Tibial nerve (tissue), 4 donors: Measurements from ENCODE around the gene HNRNPUL2. TPM values are rescaled to one million over a fixed set of nuclear protein-coding genes. Genes with fewer than 3 reads are reported as not detected.
A peak's percentile ranks its signal among the peaks of the same experiment; 100 is the strongest.

ENCODE experiments used
- DNase-seq, 2 donors: peaks; one replicate each; pipeline ENCODE4 v3.0.0-alpha.2; 2019; ENCODE audit warnings: low spot score in 2 of 2
- H3K27ac ChIP-seq, 4 donors: fragments of 200-600 bp; sonication (generic) in 3 of 4; one replicate each; pipeline ENCODE4 v1.5.1; 2017 to 2019; ENCODE audit warnings: mild to moderate bottlenecking in 1 of 4
- H3K27me3 ChIP-seq, 2 donors: fragments of 200-600 bp; sonication (generic) in 1 of 2; one replicate each; pipeline versions ENCODE4 v1.5.1 to v1.6.0; 2017 to 2019
- H3K36me3 ChIP-seq, 3 donors: fragments of 200-600 bp; sonication (generic); one replicate each; pipeline ENCODE4 v1.5.1; 2018 to 2019
- H3K4me1 ChIP-seq, 4 donors: fragments of 200-600 bp; sonication (generic) in 3 of 4; one replicate each; pipeline ENCODE4 v1.5.1; 2017 to 2019
- H3K4me3 ChIP-seq, 4 donors: fragments of 200-600 bp; sonication (generic) in 3 of 4; one replicate each; pipeline ENCODE4 v1.5.1; 2017 to 2019; ENCODE audit warnings: mild to moderate bottlenecking in 1 of 4, moderate library complexity in 1 of 4
- H3K9me3 ChIP-seq, 4 donors: fragments of 200-600 bp; sonication (generic) in 3 of 4; one replicate each; pipeline ENCODE4 v1.5.1; 2017 to 2019
- CTCF ChIP-seq, 5 experiments: fragments of 200-600 bp in 3 of 5; fragments of 450-650 bp in 2 of 5; sonication (generic) in 3 of 5; IDR thresholded peaks; one replicate each; pipeline ENCODE4 v1.5.1; 2016 to 2019; ENCODE audit warnings: antibody characterized with exemption in 5 of 5, mild to moderate bottlenecking in 3 of 5, moderate library complexity in 2 of 5
- EP300 ChIP-seq, 2 donors: sonication (generic); formaldehyde crosslinking; IDR thresholded peaks; one replicate each; pipeline ENCODE4 v1.6.1; 2017; ENCODE audit warnings: antibody characterized with exemption in 2 of 2, mild to moderate bottlenecking in 1 of 2
- POLR2A ChIP-seq, 2 donors: fragments of 450-650 bp; IDR thresholded peaks; one replicate each; pipeline ENCODE4 v1.6.1; 2017; ENCODE audit warnings: antibody characterized with exemption in 2 of 2, mild to moderate bottlenecking in 2 of 2, moderate library complexity in 2 of 2
- WGBS, 2 donors: methylation state at CpG; one replicate each; pipeline ENCODE4 v1.1.5; 2018; 5-methylcytosine and 5-hydroxymethylcytosine counted together
- total RNA-seq, 4 donors: library from RNA; depleted of rRNA; stranded (reverse); fragments of >200 nt; gene quantifications; one replicate each; pipeline ENCODE4 v1.1.0, GENCODE V29; 2016

HNRNPUL2 gene
- total RNA-seq, 4 donors from 2014 or later = 24.7 to 34.8 (median 28.6) TPM

GRCh38 chr11:62671608-62672389 is 55.5 kb downstream of the HNRNPUL2 start, which contains the start of the genes LBHD1 and UQCC3:
Gene LBHD1 (minus strand): TSS chr11:62672267. CDS start chr11:62670031, 2,236 bp downstream.
Gene UQCC3 (plus strand): TSS chr11:62671673. CDS start chr11:62671746, 73 bp downstream.
- Histone ChIP-seq H3K27ac (peak within 1 kb of the TSS; percentile 72 to 93 (median 86)), H3K4me1 (peaks cover 0 to 67% (median 30%) of the 10 kb centered on the region in 4 donors), H3K9me3 (no peaks in the 10 kb centered on the region), H3K36me3 (peaks cover 0 to 45% (median 0%) of the 10 kb centered on the region in 3 donors), H3K4me3 (peak within 1 kb of the TSS; percentile 46 to 87 (median 70)), H3K27me3 (no peaks in the 10 kb centered on the region)
- TF ChIP-seq CTCF (IDR thresholded peaks at IDR 0.05) (peak in 1 of 5 experiments; percentile 10), EP300 (IDR thresholded peaks at IDR 0.05) (peak in 1 of 2 donors; percentile 84), POLR2A (IDR thresholded peaks at IDR 0.05) (peak; percentile 2 to 35)
- WGBS, 2 donors = 0 to 1% methylated on average over 43 to 57 of the region's 59 CpGs
- DNase-seq = peak; percentile 57 to 71

DNA sequence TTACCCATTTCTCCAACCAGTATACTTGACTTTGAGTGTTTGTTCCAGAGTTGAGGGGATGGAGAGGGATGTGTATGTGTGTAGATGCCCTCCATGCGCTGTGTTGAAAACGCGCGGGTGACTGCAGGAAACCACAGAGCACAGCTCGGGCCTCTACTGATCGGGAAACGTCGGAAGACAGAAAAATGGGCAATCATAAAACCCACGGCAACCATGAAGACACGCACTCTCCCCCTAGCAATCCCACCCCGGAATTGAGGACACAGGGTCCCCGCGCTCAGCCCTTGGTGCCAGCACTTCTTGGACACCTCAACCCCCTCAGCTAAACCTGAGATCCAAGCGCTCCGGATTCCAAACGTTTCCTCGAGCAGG is 56.0 kb downstream of the HNRNPUL2 start:
- no peaks in the 10 kb centered on the region for H3K9me3 ChIP-seq
- TF ChIP-seq EP300 (IDR thresholded peaks at IDR 0.05) (no peak), POLR2A (IDR thresholded peaks at IDR 0.05) (no peak), CTCF (IDR thresholded peaks at IDR 0.05) (no peak)
- peaks cover 0 to 45% (median 0%) of the 10 kb centered on the region in 3 donors for H3K36me3 ChIP-seq
- 0 to 1% methylated on average over 17 of the region's 17 CpGs for WGBS, 2 donors
- H3K4me3 ChIP-seq = peak overlapping the region; percentile 46 to 87 (median 70)
- peaks cover 0 to 67% (median 36%) of the 10 kb centered on the region in 4 donors for H3K4me1 ChIP-seq
- H3K27me3 ChIP-seq = no peaks in the 10 kb centered on the region
- no peak for DNase-seq
- peak overlapping the region; percentile 72 to 93 (median 86) for H3K27ac ChIP-seq

GRCh38 chr11:62669420-62670161 is 57.7 kb downstream of the HNRNPUL2 start:
- H3K27me3 ChIP-seq = no peaks in the 10 kb centered on the region
- TF ChIP-seq POLR2A (IDR thresholded peaks at IDR 0.05) (no peak), CTCF (IDR thresholded peaks at IDR 0.05) (no peak), EP300 (IDR thresholded peaks at IDR 0.05) (no peak)
- peaks cover 0 to 70% (median 38%) of the 10 kb centered on the region in 4 donors for H3K4me1 ChIP-seq
- WGBS, 2 donors = 73 to 76% methylated on average over 4 of the region's 4 CpGs
- DNase-seq = no peak
- H3K4me3 ChIP-seq = no peak overlapping the region
- no peaks in the 10 kb centered on the region for H3K9me3 ChIP-seq
- H3K36me3 ChIP-seq = peaks cover 0 to 29% (median 0%) of the 10 kb centered on the region in 3 donors
- peak overlapping the region in 2 of 4 donors; percentile 10 to 21 for H3K27ac ChIP-seq

DNA sequence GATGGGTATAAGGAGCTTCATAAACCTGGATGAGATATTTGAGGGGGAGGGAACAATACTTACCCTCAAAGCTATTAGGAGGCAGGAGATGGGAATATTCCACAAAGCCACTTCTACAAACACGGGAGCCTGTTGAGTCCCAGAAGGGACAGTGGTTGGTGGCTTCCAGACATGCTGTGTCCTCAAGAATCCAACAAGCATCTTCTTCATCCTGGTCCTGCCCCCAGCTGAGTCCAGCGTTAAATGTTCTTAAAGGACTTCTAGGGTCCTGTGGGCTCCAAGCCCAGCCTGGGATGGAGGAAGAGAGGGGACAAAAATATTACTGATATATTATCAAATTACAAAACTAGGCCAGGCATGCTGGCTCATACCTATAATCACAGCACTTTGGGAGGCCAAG is 59.8 kb downstream of the HNRNPUL2 start:
- Histone ChIP-seq H3K4me3 (no peak overlapping the region), H3K4me1 (peaks cover 0 to 60% (median 34%) of the 10 kb centered on the region in 4 donors)

More for the DNA sequence above, 59.8 kb downstream of the HNRNPUL2 start:
- WGBS, 2 donors = 78 to 89% methylated on average over 2 of the region's 2 CpGs
- H3K27ac ChIP-seq = peak overlapping the region in 1 of 4 donors; percentile 93
- DNase-seq = no peak
- TF ChIP-seq CTCF (IDR thresholded peaks at IDR 0.05) (no peak), POLR2A (IDR thresholded peaks at IDR 0.05) (no peak), EP300 (IDR thresholded peaks at IDR 0.05) (no peak)
- no peaks in the 10 kb centered on the region for H3K27me3 ChIP-seq
- peaks cover 0 to 26% (median 0%) of the 10 kb centered on the region in 3 donors for H3K36me3 ChIP-seq
- H3K9me3 ChIP-seq = no peaks in the 10 kb centered on the region
